ENCODE results near the gene AIF1. TPM values are rescaled to one million over a fixed set of nuclear protein-coding genes. Genes with fewer than 3 reads are reported as not detected.
A peak's percentile ranks its signal among the peaks of the same experiment; 100 is the strongest.

Gene AIF1
- total RNA-seq, 1 experiment from 2014 or later = not detected

GRCh38 chr6:31655349-31656237 lies 40.6 kb downstream of the AIF1 start, which contains the start of gene APOM:
Gene APOM, plus strand, starts transcription at chr6:31655894. Its CDS starts 73 bp downstream, at chr6:31655967.
- no peaks in the 10 kb centered on the region for H3K9me3 Mint-ChIP-seq (ENCODE audit: unreplicated experiment)
- BruUV-seq (replicated peaks) = no TSS peak
- intact Hi-C loops (cut with micrococcal nuclease) = no loop called here
- POLR2A ChIA-PET = interaction anchor here (0.7 to 7.1 kb wide), 4 partner anchors 8 to 113 kb away, joined by 4 to 263 read pairs (median 62); partner anchors contain the start of genes AIF1, C6orf47, CSNK2B and GPANK1
- CTCF ChIA-PET = interaction anchor here (0.6 to 1.4 kb wide), 4 partner anchors 8 to 298 kb away, joined by 3 to 4 read pairs (median 4); partner anchors contain the start of gene CSNK2B
- H3K27ac Mint-ChIP-seq (ENCODE audit: low read depth, unreplicated experiment) = no peak within 1 kb of the TSS
- peaks cover 46% of the 10 kb centered on the region for H3K36me3 Mint-ChIP-seq (ENCODE audit: insufficient read depth, unreplicated experiment)
- H3K4me3 Mint-ChIP-seq (ENCODE audit: unreplicated experiment) = no peak within 1 kb of the TSS
- TF ChIP-seq, protein P1, sequence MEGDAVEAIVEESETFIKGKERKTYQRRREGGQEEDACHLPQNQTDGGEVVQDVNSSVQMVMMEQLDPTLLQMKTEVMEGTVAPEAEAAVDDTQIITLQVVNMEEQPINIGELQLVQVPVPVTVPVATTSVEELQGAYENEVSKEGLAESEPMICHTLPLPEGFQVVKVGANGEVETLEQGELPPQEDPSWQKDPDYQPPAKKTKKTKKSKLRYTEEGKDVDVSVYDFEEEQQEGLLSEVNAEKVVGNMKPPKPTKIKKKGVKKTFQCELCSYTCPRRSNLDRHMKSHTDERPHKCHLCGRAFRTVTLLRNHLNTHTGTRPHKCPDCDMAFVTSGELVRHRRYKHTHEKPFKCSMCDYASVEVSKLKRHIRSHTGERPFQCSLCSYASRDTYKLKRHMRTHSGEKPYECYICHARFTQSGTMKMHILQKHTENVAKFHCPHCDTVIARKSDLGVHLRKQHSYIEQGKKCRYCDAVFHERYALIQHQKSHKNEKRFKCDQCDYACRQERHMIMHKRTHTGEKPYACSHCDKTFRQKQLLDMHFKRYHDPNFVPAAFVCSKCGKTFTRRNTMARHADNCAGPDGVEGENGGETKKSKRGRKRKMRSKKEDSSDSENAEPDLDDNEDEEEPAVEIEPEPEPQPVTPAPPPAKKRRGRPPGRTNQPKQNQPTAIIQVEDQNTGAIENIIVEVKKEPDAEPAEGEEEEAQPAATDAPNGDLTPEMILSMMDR (IDR thresholded peaks at IDR 0.05; ENCODE audit: unreplicated experiment) = no peak
- H3K4me1 Mint-ChIP-seq (ENCODE audit: insufficient read depth, unreplicated experiment) = peaks cover 40% of the 10 kb centered on the region
- no peaks in the 10 kb centered on the region for H3K27me3 Mint-ChIP-seq (ENCODE audit: insufficient read depth, unreplicated experiment)
- no peak for DNase-seq (ENCODE audit: unreplicated experiment)

GRCh38 chr6:31657406-31658157 lies 42.5 kb downstream of the AIF1 start:
- POLR2A ChIA-PET = interaction anchor here (0.6 to 1.1 kb wide), 5 partner anchors 46 to 1655 kb away, joined by 3 to 6 read pairs (median 3); partner anchors contain the start of genes ABHD16A, HSPA1A and HSPA1L
- H3K4me3 Mint-ChIP-seq (ENCODE audit: unreplicated experiment) = no peak overlapping the region
- no TSS peak for BruUV-seq (replicated peaks)

DNA sequence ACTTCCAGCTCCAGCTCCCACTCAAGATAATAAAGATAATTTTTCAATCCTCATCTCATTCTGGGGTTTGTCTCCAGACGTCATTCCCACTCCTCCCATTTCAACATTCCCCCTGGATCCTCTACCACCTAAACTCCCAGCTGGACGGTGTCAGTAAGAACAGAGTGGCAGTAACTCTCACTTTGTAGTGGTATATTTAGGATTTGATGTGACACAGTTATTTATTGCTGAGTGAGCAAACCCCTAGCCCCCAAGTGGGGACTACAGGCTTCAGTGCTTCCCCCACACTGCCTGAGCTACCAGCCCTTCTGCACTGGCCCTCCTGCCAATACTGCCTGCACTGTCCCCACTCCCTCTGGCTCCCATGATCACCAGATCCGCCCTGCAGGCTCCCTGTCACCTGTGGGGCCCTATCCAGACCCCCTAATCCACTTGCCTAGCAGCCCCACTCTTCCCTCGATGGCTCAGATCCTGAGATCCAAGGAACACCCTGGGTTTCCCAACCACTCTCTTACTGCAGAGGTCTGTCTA lies 43.2 kb downstream of the AIF1 start:
- H3K27me3 Mint-ChIP-seq (ENCODE audit: insufficient read depth, unreplicated experiment) = no peaks in the 10 kb centered on the region
- ChIA-PET CTCF (interaction anchor here (1.0 kb wide), 1 partner anchor 132 kb away, joined by 4 read pairs; no protein-coding TSS in a partner anchor), POLR2A (interaction anchor here (0.6 to 1.1 kb wide), 5 partner anchors 45 to 1655 kb away, joined by 3 to 6 read pairs (median 3); partner anchors contain the start of genes ABHD16A, HSPA1A and HSPA1L)
- H3K4me1 Mint-ChIP-seq (ENCODE audit: insufficient read depth, unreplicated experiment) = peaks cover 39% of the 10 kb centered on the region
- no TSS peak for BruUV-seq (replicated peaks)
- TF ChIP-seq, protein P1 (IDR thresholded peaks at IDR 0.05; ENCODE audit: unreplicated experiment) = no peak
- intact Hi-C loops (cut with micrococcal nuclease) = no loop called here
- H3K9me3 Mint-ChIP-seq (ENCODE audit: unreplicated experiment) = no peaks in the 10 kb centered on the region
- no peak overlapping the region for H3K27ac Mint-ChIP-seq (ENCODE audit: low read depth, unreplicated experiment)
- peak overlapping the region; percentile 89 for H3K4me3 Mint-ChIP-seq (ENCODE audit: unreplicated experiment)
- DNase-seq (ENCODE audit: unreplicated experiment) = no peak
- H3K36me3 Mint-ChIP-seq (ENCODE audit: insufficient read depth, unreplicated experiment) = peaks cover 46% of the 10 kb centered on the region

More at GRCh38 chr6:31657406-31658157, 42.5 kb downstream of the AIF1 start:
- Mint-ChIP-seq H3K36me3 (ENCODE audit: insufficient read depth, unreplicated experiment) (peaks cover 40% of the 10 kb centered on the region), H3K4me1 (ENCODE audit: insufficient read depth, unreplicated experiment) (peaks cover 39% of the 10 kb centered on the region), H3K9me3 (ENCODE audit: unreplicated experiment) (no peaks in the 10 kb centered on the region), H3K27me3 (ENCODE audit: insufficient read depth, unreplicated experiment) (no peaks in the 10 kb centered on the region), H3K27ac (ENCODE audit: low read depth, unreplicated experiment) (no peak overlapping the region)
- TF ChIP-seq, protein P1 (IDR thresholded peaks at IDR 0.05; ENCODE audit: unreplicated experiment) = no peak
- intact Hi-C loops (cut with micrococcal nuclease) = no loop called here
- CTCF ChIA-PET = interaction anchor here (0.7 to 1.0 kb wide), 2 partner anchors 133 to 139 kb away, joined by 3 to 4 read pairs; no protein-coding TSS in a partner anchor
- DNase-seq (ENCODE audit: unreplicated experiment) = no peak
